HG03565 (cell line): Measurements from ENCODE around the gene WDPCP.
"Not testable (repeated sequence)": the region's sequence is repeated elsewhere in the genome, so short reads cannot be mapped to it uniquely, and the experiment has no call there.

Experiments used
- ATAC-seq: cut with Tn5 transposase; IDR thresholded peaks from one replicate; pipeline ENCODE4 v1.9.1; 2021; ENCODE audit warnings: mild to moderate bottlenecking, moderate library complexity; ENCODE audit not compliant: unreplicated experiment

The WDPCP gene

DNA sequence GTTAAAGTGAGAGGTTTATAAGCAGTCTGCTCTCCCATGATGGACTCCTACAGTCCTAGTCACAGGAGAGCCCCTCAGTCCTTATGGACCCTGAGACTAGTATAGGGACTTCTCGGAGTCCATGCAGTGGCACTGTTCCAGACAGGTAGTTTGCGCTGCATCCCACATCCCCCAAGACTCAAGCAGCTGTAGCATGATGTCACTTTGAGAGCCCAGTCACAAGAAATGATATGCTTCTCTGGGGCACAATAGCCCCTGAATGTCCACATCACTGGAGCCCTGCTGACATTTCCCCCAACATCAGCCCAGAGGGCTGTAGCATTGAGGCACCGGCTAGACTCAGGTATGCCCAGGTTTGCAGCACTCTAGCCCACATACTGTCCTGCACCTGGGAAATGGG, 317.6 kb downstream of the WDPCP start:
- ATAC-seq, result no peak

DNA sequence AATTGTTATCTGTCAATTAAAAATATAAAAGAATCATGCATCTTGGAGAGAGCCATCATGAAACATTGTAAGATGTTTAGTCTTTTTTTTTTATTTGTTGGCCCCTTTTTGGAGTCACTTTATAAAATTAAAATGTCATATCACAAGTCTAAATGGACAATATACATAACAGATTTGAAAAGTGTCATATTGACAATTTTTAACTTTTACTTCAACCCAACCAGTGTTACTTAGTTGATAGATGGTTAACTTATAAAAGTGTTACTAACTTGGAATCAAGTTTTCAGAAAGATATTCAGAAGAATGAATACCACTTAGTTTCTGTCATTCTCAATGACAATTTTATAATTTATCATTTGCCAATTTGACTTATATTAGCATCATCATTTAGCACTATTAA, 319.3 kb downstream of the WDPCP start:
- no peak for ATAC-seq

DNA sequence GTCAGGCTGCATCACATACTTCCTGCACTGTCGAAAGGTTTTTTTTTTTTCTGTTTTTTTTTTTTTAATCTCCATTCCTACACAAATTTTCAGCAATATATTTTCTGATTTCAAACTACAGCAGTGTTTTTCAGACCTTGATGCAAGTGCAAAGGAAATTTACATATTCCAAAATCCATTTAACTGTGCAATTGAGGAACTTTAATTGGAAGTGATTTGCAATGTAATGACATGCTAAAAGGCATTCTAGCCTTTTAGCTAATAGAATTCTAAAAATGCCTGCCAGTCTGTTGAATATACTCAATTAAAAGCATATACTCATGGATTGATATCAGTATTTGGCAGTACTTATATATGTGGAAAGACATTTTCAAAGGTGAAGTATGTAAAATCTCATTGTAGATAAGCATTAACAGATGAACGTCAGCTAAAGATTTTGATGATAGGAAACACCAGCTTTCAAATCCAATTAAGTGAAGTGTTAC, 327.1 kb downstream of the WDPCP start:
- ATAC-seq, result no peak

DNA sequence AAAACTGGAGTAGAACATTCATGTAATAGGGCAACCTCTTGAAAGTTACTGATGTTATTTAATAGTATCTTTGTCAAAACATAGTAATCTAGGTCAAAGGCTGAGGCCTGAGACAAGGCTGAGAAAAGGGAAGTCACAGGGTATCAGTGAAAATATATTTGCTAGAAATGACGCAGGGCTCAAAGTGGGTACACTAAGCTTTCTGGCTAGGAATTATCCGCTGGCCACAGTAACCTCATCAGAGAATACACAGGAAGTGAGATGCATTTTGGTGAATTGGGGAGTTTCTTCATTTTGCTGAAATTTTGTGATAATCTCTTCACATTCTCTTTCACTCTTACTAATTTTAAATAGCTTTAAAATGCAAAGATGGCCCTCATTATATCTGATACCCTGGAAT, 330.8 kb downstream of the WDPCP start:
- ATAC-seq, result peak; percentile 83

DNA sequence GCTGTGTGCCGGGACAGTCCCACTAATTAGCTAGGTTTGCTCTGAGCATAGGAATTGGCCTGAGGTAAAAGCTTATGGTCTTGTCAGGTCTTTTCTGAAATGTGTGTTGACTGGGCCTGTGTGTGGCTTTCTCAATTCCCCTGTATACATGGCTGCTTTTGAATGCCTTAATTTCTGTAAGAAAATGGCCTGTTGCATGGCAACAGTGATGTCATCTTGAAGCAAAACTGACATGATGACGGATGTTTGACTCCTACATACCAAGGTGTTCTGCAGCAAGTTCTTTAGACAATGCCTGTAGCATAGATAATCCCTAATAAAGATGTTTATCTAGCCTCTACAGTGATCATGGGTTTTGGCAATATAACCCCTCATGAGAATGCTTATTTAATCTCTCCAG, 339.1 kb downstream of the WDPCP start:
- ATAC-seq, result no peak

DNA sequence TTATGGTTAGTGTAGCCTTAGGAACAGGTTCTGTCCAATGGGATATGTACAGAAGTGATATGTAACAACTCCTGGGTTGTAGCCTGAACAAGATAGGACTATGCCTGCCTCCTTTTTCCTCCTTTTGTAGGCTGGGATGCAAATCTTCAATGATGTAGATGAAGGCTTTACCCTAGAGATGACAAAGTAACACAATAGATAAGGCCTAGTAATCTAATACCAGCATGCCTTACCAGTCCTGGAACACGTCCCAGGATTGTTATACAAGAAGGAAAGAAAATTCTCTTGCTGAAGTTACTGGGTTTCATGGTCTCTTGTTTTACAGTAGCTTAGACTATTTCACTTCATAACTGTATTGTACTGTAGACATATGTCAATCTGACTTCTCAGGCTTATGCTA, 345.5 kb downstream of the WDPCP start:
- ATAC-seq, result no peak

DNA sequence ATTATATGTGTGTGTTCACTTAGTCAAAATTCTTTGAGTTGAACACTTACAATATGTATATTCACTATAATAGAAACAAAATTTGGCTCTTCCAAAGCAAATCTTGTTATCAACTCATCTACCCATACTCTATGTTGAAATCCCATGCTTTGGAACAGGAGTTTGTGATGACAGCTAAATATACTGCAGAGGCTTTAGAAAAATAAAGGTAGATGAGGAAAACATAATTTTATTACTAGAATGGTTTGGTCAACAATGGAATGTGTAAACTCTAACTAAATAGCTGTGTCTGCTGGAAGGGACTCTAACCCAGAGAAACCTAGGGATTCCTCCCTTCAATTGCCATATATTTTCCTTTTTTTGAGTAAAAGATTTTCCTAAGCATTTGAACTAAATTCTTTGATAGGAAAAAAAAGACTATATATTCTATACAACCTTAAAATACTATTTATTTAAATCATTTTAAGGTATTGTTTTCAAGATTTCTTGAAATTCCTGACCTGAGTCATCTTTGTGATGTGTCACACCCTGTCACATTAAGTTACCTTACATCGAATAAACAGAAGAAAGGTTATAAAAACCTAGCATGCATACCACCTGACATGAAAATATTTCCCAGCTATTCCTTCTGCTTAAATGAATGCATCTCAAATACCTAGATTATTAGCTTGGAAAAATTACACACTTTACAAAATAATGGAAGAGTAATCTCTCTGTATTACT, 362.2 kb downstream of the WDPCP start:
- ATAC-seq, result no peak

DNA sequence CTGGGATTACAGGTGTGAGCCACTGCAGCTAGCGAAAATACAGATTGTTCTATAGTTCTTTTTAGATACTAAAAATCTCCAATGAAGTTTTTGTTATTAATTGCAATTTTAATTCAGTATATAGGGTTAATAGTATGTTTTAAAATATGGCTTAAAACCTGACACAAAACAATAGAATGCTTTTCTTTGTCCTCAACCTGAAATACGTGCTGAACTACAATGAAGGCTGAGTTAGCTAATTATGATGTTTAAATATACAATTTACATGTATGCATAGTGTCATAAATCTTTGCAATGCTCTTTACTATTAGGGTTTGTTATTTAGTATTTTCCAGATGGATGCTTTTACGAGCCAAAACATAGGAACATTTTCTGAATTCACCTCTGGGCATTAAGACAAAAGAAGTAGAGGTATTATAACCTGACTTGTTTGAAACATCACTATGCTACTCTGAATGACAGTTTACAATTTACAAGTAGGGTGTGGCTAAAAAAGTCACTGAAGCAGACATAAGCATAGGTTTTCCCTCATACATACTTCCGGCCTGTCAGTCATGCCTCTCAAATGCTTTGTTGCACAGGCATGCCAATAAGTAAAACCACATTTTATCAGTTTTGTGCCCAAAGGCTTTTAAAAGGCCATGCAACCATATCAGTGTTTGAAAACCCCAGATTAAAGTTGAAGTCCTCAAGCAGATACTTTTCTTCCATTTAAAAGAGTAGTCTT, 369.3 kb downstream of the WDPCP start:
- no peak for ATAC-seq

DNA sequence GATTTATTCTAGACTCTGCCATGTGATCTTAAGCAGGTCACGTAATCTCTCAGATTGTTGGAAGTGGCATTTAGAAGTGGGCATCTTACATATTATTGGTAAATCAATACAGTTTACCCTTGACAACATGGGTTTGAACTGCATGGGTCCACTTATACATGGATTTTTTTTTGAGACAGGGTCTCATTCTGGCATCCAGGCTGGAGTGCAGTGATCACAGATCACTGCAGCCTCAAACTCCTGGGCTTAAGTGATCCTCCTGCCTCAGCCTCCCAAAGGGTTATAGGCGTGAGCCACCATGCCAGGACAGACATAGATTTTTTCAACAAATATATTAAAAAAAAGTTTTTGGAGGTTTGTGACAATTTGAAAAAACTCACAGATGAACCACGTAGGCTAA, 393.0 kb downstream of the WDPCP start:
- no peak for ATAC-seq

DNA sequence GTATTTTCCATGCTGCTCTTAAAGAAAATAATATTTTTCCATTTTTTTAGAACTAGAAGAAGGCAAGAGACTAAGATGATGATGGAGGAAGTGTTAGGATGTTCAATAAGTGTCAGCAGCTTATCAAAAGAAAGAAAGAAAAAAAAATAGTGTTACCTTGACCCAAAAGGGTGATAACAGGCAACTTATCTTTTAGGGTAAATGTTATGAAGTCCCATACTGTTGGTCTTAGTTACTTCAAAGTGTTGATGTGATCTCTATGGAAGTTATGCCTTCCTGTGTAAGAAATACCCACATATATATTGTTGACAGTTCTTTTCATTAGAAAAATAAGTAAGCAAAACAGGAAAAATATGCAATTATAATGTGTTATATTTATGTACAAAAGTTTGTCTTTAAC, 394.1 kb downstream of the WDPCP start:
- ATAC-seq, result no peak

DNA sequence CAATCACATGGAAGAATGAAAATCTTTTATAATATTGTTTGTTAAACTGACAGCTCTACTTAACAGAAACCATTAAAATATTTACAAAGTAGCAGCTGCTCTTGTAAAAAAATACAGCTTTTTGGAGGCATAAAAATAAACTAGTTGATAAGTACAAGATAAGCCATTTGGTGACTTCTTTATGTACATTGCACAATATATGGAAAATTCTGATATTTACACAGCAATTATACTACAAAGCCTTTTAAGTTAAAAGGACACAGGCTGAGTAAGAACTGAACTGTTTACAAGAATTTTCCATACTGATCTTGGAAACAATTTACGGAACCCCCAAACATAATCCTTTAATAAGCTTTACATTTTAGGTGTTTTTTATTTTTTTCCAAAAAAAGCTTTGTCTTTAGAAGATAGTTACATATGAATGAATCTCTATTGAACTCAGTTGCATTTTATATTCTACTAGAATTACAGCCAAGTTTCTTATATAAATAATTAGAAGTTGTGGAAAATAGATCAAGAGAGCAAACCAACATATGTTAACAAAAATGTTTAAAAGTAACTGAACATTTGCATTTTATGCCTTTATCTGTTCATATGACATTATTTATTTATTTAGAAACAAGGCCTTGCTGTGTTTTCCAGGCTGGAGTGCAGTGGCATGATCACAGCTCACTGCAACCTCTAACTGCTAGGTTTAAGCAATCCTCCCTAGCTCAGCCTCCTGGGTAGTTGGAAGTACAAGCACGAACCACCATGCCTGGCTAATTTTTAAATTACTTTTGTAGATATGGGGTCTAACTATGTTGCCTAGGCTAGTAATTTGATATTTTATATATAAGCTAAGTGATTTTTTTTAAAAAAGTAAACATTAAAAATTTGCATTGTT, 395.1 kb downstream of the WDPCP start:
- ATAC-seq, result no peak

DNA sequence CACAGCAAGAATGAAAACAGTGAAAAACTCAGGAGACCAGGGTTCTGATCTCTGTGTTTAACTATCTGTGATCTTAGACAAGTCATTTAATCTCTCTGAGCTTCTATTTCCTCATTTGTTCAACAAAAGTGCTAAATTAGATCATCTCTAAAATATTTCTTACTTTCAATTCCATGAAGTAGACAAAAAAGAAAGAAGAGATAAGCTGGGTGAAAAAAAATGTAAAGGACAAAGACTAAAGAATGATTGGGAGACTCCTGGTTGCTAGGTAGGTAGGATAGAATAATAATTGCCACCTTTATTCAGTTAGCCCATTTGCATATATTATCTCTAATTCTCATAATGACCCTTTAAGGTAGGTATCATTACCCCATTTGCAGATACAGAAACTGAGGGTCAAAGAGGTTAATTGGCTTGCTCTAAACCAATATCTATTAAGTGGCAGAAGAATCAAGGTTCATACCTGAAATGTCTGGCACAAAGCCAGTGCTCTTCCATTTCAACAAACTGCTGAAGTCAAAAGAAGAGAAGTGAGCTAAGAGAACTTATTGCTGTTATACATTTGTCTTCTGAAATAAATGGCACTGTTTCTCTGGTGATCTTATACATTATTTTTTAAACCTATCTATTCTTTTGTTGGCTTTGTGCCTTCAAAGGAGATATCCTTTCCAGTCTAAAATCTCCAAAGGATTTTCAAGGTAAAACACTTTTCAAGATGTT, 395.9 kb downstream of the WDPCP start:
- no peak for ATAC-seq

DNA sequence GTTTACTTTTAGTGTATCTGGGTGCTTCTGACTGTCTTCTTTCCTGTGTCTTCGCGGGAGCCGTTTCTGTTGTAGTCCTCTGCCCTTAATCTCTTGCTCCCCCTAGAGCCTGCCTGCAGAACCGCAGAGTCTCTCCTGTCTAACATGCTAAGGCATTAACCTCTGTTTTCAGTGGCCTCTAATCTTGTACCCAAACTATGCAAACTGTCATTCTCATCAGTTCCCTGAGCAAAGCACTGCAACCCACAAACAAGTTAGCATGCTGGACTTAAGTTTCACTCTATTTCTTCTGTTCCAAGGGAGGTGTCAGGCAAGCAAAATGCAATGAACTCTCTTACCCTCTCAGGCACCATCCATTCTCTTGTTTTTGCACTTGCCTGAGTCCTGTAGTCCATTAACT, 399.3 kb downstream of the WDPCP start:
- ATAC-seq, result peak; percentile 54

DNA sequence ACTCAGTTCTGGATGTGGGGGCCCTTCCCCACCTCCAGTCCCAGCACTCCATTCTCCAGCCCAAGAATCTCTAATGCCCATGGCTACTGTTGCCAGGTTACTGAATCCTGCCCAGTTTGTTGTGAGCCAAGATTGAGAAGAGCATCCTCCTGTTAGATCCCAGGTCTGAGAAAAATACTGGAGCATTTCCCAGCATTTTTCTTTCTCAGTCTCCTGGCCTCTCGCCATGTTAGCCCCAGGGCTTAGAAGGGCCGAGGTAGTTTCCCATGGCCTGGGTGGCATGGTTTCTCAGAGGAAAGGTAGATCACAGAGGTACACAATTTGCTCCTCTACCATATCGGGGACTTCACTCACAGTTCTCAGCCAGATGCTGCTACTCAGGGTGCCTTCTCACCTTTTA, 401.9 kb downstream of the WDPCP start:
- ATAC-seq, result no peak

DNA sequence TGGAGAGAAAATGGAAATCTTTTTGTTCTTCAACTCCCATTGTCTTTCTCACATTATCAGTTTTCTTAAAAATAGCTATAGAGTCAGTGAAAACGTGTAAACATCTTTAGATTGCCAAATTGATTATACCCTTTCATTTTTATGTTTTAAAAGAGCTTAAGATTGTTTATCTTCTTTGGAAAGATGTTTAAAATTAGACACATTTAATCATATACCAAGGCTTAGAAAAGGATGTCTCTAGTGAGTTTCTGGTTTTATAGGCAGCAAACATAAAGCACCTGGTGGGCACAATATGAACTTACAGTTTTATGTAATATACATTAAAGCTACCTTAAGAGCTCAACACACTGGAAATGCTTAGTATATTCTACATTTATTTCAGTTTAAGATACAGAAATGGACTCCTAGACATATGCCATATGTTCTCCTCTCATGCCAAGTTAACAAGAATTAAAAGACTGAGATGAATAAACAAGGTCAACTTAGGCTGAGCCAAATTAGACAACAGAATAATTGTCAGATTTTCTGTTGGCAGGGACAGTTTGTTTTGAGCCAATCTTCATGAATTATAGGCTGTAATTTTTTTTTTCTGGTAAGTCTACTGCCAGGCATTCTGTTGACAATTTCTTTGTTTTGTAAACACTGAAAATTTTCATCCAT, 425.0 kb downstream of the WDPCP start:
- no peak for ATAC-seq

DNA sequence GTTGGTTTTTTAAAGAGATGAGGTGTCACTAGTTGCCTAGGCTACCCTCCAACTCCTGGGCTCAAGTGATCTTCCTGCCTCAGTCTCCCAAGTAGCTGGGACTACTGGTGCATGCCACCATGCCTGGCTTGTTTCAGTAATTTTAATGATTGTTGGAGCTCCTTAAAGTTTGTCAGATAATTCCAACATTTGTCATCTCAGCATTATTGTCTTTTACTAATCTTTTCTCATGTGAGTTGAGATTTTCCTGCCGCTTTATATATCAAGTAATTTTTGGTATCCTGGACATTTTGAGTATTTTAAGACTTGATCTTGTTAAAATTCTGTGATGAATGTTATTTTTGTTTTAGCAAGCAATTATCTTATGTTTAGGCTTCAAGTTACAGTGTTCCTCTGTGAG, 429.0 kb downstream of the WDPCP start:
- no peak for ATAC-seq

DNA sequence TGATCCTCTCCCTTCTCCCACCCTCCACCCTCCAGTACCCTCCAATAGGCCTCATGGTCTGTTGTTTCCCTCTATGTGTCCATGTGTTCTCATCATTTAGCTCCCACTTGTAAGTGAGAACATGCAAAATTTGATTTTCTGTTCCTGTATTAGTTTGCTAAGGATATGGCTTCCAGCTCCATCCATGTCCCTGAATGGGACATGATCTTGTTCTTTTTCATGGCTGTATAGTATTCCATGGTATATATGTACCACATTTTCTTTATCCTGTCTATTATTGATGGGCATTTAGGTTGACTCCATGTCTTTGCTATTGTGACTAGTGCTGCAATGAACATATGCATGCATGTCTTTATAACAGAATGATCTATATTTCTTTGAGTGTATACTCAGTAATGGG, 451.6 kb downstream of the WDPCP start:
- ATAC-seq, result not testable (repeated sequence)

DNA sequence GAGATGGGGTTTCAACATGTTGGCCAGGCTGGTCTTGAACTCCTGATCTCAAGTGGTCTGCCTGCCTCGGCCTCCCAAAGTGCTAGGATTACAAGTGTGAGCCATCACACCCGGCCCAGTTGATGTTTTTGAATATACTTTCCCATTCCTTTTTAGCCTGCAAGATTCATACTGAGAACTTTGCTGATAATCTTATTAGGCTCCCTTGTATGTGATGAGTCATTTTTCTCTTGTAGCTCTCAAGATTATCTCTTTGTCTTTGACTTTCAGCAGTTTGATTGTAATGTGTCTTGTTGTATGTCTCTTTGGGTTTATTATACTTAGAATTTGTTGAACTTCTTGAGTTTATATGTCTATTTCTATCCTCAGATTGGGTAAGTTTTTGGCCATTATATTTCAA, 456.3 kb downstream of the WDPCP start:
- ATAC-seq, result no peak

DNA sequence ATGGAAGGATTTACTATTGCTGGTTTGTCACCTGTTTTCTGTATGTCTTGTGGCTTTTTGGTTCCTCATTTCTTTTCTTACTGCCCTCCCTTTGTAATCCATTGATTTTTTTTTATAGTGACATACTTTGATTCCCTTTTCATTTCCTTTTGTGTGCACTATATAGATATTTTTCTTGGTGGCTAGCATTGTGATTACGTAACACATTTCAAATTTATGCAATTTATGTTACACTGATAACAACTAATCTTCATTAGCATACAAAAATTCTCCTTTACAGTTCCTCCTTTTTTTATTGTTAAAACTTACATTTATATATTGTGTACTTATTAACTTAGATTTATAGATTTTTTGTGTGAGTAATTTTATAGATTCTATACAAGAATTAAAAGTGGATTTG, 457.1 kb downstream of the WDPCP start:
- ATAC-seq, result no peak

DNA sequence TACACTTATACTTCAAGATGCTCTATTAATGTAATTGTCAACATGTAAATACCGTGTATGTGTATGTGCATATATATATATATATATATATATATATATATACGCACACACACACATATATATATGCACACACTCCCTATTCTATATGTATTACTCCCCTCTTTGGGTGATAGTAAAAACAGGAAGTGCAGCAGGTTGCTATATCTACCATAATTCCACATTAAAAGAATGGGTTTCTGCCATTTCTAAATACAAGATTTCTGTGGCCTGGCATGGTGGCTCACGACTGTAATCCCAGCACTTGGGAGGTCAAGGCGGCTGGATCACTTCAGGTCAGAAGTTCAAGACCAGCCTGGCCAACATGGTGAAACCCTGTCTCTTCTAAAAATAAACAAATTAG, 460.7 kb downstream of the WDPCP start:
- no peak for ATAC-seq
